Stimulated activated CD8-positive, alpha-beta memory T cell treated with anti-CD3 and anti-CD28 coated beads, Interleukin-4, amount 100 ng/mL, for 4 hours (primary cell): ENCODE data around the gene KCNAB2.
A peak's percentile ranks its signal among the peaks of the same experiment; 100 is the strongest.

ENCODE experiments used
- DNase-seq, 2 donors: peaks; one replicate each; pipeline ENCODE4 v3.0.0-alpha.2; 2020; ENCODE audit warnings: low read depth in 2 of 2, low spot score in 1 of 2

Gene KCNAB2

DNA sequence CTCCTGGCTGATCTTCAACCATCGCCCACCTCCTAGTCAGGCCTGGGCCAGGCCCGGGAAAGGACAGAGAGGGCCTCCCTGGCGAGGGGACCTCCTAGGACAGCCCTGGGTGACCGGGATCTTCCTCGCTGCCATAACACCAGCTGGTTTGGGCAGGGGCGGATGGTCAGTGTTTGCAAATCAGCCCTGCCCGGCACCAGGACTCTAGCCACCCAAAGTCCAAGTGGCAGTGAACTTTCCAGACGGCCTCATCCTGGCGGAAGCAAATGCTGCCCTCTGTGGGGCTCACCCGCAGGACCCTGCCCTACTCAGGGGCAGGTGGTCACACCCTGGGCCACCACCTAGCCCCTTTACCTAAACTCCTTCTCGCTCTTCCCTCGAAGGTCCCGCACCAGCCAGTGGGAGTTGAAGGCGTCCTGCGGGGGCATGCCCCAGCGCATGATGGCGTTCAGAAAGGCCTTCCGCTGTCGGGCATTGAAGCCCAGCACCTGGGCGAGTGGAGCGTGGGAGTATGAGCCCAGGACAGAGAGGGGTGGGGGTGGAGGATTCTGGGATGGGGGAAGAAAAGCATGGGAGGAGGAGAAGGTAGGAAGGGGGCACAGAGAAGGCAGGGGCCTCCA, 79.2 kb downstream of the KCNAB2 start:
- DNase-seq = no peak

DNA sequence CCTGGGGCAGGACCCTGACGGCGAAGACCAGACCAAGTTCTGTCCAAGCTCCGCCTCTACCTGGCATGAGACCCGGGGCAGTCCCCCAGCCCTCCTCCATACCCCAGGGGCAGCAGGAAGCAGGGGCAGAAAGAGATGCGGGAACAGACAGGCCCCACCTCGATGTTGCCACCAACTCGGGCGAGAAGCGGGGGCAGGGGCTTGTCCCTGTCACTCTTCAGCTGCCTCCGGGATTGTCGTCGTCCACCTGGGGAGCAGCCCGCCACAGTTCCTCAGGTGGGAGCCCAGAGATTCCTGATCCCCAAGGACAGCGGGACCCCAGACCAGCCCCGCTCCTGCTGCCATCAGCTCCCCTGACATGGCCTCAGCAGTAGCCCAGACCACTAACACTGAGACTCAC, 79.7 kb downstream of the KCNAB2 start:
- no peak for DNase-seq

DNA sequence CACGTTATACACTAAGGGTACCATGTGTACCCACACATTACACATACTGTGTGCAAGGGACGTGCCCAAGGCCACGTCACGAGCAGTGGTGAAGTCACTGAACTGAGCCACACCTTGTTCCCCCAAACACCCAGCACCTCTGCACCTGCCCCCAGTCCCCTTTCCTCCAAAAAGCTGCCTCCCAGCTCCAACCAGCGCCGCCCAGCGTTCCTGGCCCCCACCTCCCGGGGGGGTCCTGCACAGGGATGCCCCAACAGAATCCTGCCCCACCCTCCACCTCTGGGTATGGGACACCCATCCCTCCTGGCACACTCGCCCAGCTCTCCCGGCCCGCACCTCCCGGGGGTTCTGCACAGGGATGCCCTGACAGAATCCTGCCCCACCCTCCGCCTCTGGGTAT, 80.3 kb downstream of the KCNAB2 start:
- DNase-seq = no peak

DNA sequence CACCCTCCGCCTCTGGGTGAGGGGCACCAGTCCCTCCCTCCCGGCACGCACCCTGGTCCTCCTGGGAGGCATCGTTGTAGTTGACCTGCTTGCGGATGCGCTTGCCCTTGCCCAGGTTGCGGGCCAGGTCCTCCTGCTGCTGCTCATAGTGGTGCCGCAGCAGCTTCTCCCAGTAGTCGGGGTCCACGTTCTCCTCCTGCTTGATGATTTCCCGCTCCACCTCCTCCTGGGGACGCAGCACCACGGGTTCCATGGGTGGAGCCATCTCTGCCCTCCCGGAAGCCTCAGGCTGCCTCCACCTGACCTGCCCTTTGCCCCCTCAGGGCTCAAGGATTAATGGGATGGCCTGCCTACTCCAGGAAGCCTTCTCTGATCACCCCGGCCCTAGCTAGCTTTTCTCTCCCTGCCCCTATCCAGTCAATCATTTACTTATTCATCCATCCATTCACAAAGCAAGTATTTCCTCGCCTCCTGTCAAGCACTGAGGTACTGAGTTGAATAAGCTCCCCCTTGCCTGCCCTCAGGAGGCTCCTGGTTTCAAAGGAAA, 80.9 kb downstream of the KCNAB2 start:
- DNase-seq = no peak

DNA sequence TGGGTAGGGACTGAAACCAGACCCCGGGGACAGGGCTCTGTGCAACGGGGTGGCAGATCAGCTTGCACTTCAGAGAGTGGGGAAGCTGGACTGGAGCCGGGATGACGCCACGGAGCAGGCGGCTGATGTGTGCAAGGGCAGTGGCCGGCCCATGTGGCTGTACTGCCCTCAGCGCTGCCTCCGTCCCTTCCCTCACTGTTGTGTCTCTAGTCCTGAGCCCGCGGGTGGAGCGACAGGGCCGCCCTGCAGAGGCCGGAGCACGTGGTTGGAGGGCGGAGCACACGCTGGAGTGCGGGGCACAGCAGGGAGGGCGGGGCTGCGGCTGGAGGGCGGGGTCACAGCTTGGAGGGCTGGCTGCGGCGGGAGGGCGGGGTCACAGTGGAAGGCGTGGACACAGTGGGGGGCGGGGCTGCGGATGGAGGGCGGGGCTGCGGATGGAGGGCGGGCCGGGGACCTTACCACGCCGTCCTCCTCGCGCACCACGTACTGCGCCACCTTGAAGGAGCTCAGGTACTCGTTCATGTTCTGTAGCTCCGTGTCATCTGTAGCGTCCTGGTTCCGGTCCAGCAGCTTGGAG, 82.0 kb downstream of the KCNAB2 start:
- peak; percentile 29 to 30 for DNase-seq

DNA sequence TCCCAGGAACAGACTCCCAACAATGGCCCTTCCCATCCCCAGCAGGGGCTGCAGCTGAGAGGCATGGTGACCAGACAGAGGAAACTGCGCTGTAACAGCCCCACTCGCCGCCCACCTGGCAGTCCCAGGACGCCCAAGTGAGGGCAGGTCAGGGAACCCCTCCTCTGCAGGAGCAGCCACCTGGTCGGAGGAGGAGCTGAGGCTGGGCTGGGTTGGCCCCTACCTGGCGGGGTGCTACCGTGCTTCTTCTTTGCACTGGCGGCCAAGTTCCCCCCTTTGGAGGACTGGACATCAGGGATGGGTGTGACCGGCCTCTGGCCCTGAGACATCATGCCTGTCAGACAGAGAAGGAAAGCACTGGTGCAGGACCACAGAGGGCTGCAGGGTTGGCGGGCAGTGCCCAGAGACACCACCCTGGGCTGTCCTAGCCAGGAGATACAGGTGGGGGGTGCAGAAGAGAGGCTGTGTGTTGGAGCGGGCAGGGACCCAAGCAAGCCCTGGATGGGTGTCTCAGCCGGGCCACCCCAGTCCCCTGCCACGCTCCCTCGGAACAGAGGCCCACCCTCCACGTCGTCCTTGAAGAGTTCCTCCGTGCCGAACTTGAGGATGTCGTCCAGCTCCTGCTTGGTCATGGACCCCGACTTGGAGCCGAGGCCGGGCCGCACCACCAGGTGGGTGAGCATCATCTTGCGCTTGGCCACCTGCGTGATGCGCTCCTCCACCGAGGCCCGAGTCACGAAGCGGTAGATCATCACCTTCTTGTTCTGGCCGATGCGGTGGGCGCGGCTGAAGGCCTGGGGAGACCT, 82.8 kb downstream of the KCNAB2 start:
- DNase-seq = no peak

DNA sequence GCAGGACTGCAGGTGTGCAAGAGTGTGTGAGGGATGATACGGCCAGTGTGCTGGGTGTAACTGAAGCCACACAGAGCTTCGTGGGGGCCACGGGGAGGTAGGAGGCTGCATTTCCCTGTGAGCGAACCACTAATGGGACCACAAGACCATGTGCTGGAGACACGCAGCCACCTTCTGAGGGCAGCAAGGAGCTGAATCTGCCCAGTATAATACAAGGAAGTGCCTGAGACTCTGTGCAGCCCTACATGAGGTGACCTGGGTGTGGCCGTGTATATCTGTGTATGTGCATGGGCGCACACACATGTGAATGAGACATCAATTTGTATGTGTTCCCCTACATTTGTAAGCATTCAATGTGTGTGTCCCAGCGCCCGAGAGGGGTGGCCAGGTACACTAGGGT, 83.6 kb downstream of the KCNAB2 start:
- DNase-seq = no peak

DNA sequence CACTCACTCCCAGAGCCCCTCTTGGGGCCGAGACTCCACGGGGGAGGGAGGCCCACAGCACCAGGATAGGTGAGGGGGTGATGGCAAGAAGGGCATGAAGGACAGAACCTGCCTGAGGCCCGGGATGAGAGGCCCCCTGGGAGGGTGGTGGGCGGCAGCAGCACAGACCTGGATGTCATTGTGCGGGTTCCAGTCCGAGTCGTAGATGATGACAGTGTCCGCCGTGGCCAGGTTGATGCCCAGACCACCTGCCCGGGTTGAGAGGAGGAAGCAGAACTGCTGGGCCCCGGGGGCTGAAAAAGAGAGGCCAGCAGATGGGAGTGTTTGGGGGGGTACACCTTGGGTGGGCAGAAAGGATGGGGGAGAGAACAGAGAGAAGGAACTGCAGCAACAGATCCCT, 84.3 kb downstream of the KCNAB2 start:
- DNase-seq = no peak

DNA sequence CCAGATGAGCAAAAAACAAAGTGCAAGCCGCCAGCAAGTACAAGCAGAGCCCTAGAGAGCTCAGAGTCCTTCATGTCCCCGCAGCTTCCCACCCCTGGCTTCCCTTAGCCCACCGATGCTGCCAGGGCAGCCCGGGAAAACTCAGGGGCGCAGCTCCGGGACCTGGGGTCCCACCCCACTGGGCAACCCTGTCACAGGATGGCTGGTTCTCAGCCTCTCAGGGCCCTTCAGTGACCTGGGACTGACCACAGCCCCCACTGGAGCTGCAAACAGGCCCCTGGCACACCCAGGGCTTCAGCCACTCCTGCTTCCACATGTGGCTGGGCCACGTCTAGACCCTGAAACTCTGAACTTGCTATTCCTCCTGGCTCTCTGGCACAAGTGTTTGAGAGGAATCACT, 84.9 kb downstream of the KCNAB2 start:
- no peak for DNase-seq

DNA sequence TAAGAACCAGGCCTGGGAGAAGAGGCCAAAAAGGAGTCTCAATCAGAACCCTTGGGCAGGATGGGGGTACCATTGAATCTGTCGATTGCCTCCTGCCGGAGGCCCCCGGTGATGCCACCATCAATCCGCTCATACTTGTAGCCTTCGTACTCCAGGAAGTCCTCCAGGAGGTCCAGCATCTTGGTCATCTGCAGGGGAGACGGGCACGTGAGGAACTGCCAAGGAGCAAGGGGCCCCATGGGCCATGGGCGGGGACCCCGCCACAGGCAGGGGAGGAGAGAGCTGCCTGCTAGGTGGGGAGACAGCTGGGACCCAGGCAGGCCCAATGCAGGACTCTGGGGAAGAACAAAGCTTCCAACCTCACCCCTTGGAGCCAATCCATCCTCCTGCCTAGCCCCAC, 85.9 kb downstream of the KCNAB2 start:
- no peak for DNase-seq

DNA sequence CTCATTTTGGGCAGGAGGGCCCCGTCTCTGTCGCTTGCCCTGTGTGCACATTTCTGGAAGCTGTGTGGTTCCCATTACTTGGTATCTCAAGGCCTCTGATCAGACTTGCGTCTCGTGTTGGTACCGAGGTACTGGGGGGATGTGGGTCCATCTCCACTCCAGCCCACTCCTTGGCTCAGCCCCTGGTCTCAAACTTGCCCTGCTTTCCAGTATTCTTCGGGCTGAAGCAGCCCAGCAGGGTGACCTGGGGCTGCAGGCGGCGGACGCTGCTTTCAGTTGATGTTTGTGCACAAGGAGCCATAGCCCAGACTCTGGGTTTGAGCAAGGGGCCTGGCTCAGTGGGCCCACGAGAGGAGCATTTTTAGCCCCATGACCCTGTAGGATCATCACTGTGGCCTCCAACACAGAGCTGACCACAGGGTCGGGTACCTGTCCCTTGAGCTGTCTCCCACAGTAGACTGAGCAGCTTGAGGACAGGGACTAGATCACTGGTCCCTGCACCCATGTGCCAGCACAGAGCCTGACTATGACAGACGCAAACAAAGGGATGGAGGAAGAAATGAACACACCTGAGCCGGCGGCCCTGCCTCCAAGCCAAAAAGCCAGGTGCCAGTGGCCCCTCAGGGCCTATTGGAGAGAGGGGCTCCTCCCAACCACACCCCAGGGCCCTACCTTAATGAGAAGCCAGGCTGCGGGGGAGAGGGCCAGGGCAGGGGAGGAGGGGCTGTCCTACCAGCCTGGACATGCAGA, 87.6 kb downstream of the KCNAB2 start:
- no peak for DNase-seq

DNA sequence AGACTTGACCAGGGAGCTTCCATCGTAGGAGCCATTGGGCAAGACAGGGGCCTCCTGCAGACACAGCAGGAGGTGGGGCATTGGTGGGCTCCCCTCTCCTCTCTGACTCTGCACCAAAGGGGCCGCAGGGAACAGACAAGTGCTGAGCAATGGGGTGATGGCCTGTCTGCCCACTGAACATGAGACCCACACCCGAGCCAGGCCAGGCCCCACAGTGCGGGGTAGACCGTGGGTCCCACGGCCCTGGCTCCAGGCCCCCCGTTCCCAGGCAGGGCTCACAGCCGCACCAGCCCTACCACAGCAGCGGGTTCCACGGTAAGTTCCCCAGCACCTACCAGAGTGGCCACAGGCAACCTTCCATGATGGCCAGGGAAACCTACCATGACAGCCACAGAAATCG, 88.5 kb downstream of the KCNAB2 start:
- no peak for DNase-seq

DNA sequence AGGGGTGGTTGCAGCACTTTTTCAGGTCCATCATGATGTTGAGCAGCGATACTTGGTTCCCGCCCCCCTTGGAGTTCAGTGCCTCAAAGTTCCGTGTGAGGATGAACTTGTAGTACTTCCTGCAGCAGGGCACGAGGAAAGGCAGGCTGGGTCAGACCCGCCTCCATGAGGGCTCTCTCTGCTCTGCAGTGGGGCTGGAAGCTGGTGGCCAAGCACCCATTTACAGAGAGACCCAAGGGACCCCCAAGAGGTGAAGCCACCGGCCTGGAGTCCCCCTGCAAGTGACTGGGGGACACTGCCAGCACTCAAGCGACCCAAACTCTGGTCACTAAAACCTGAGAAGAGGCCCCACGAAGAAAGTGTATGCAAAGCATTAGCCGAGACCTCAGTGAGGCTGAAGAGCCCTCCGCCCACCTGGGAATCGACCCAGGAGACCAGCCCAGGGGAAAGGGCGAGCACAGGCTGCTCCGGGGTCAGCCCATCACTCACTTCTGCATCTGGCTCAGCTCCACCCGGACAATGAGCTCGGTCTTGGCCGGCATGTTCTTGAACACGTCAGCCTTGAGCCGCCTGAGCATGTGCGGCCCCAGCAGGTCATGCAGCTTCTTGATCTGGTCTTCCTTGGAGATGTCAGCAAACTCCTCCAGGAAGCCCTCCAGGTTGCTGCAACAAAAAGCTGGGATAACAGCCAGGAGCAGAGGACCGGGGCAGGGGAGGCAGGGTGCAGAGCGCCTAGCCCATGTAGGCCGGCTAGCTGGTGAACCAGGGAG, 89.2 kb downstream of the KCNAB2 start:
- DNase-seq = no peak

DNA sequence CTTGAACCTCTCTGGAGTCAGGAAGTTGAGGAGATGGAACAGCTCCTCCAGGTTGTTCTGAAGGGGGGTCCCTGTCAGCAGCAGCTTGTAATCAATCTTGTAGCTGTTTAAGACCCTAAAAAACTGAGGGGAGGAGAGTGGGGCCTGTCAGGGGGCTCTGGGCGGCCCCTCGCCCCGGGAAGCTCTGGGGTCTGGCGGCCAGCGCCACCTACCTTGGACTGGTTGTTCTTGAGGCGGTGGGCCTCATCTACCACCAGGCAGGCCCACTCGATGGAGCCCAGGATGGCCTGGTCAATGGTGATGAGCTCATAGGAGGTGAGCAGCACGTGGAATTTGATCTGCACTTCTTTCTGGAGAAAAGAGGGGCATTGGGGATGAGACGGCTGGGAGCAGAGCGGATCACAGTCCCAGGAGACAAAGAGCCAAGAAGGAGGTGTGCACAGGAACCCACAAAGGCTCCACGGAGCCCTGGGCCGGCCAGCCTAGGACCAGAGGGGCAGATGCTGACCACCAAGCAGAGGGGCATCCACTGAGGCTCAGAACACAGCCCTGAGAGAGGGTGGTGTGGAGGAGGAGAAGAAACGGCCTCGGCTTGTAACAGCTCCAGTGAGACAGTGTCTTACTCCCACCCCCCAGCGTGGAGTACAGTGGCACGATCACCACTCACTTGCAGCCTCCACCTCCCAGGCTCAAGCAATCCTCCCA, 91.0 kb downstream of the KCNAB2 start:
- DNase-seq = no peak

DNA sequence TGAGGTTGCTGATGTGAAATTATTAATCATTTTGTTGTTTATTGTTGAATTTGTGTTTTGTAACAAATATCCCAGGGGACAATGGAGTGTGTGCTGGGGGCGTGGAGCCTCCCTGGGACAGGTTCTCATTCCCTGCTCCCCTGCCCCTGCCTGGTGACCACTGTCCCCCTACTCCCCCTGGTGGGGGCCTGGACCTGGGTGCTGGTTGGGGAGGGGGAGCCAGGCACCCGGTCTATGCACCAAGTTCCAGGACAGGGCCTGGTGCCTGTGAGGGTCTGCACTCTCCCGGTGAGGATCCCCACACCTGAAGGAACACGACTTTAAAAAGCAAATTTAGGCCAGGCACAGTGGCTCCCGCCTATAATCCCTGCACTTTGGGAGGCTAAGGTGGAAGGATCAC, 92.1 kb downstream of the KCNAB2 start:
- no peak for DNase-seq

DNA sequence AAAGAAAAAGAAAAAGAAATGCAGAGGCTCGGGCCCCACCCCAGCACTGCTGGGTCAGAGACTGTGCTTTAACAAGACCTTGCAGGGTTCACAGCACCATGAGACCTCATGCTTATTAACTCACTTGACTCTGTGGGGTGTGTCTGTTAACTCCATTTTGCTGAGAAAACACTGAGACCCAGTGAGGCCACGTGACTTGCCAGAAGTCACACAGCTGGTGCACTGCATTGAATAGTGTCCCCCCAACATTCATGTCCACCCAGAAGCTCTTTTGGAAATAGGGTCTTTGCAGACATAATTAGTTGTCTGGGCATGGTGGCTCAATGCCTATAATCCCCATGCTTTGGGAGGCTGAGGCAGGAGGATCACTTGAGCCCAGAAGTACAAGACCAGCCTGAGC, 94.7 kb downstream of the KCNAB2 start:
- DNase-seq = no peak

DNA sequence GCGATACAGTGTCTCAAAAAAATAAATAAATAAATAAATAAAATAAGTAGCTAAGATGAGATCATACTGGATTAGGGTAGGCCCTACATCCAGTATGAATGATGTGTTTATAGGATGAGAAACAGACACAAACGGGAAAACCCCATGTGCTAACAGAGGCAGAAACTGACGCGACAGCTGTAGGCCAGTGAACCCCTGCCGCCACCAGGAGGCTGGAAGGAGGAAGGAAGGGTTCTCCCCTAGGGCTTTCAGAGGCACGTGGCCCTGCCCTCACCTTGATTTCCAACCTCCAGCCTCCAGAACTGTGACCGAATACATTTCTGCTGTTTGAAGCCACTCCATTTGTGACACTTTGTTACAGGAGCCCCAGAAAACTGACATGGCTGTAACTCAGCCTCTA, 95.9 kb downstream of the KCNAB2 start:
- no peak for DNase-seq

DNA sequence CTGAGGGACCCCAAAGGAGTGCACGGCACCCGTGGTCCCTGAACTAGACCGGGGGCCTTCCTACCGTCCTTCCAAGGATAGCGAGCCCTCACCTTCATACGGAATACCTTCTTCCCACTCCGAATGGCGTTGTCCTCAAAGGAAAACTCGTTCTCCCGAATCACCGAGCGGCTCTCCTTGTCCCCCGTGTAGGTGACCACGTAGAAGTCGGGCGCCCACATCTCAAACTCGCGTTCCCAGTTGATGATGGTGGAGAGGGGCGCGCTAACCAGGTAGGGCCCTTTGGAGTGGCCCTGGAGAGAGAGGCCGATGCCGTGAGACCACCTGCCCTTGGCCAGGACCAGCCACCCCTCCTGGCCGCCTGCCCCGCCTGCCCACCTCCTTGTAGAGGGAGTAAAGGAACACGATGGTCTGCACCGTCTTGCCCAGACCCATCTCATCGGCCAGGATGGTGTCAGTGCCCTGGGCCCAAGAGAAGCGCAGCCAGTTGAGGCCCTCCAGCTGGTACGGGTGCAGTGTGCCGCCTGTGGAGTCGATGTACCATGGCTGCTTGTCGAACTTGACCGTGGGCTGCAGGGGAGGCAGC, 96.4 kb downstream of the KCNAB2 start:
- DNase-seq = no peak

DNA sequence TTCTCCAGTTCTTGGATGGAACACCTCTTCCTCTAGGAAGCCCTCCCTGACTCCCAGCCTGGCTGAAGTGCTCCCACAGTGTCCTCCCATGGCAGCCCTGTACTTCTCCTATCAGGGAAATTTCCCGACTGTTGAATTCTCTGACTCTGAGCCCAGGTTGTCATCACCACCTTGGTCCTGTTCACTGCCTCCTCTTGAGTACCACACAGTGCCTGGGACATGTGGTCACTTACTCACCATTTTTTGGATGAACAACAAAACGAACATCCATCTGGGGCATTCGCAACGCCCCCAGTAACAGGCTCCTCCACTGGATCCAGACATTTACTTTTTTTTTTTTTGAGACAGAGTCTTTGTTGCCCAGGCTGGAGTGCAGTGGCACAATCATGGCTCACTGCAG, 97.0 kb downstream of the KCNAB2 start:
- DNase-seq = no peak

DNA sequence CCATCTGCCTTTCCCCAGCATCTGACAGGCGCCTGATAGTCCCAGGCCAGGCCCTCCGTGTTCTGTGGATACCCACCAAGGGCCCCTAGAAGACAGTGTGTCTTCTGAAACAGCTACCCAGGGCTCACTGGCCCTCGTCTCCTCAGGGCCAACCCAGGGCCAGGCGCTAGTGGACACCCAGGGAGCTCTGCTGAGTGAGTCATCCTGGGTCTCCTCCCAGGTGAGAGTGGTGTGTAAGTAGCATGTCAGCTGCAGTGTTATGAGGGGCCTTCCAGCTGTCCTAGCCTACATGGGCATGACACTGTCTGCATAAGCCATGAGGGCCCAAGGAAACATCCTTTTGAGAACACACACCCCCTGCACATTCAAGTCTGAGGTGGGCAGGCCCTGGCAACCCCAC, 97.7 kb downstream of the KCNAB2 start:
- DNase-seq = no peak
